Neural cell (in vitro differentiated cells): Measurements from ENCODE around the gene KNOP1.

Experiments used
- EZH2 ChIP-seq: fragments of 200-600, 300-800 bp; shearing (Covaris generic), sonication (generic); IDR thresholded peaks from 2 replicates; pipeline ENCODE4 v1.6.1; 2014; ENCODE audit warnings: antibody characterized with exemption, low read length, borderline replicate concordance, mild to moderate bottlenecking; ENCODE audit not compliant: insufficient read depth, poor library complexity, severe bottlenecking
- TAF1 ChIP-seq: IDR thresholded peaks from 2 replicates; pipeline ENCODE4 v1.6.1; 2012; ENCODE audit warnings: low read depth
- TF ChIP-seq, protein P1 (sequence below): fragments of 450-650 bp; IDR thresholded peaks from 2 replicates; pipeline ENCODE4 v1.5.1; 2014; ENCODE audit warnings: antibody characterized with exemption, mild to moderate bottlenecking, moderate library complexity; ENCODE audit not compliant: poor library complexity, severe bottlenecking

DNA sequence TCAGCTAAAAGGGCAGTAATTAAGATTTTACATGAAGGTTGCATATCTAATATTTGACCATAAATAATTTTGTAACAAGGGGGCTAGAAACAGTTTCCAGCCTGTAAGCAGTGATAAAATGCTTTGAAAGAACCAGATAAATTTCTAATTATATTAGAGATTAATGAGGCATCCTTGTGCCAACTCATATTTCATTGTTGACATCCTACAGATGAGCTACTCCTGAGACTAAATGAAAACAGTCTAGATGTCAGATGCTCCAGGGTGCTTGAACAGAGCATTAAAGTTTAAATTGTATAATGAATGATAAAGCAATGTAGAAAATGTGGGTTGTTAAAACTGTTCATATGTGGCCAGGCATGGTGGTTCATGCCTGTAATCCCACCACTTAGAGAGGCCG lies 23.3 kb upstream of the KNOP1 start:
- TF ChIP-seq, protein P1, sequence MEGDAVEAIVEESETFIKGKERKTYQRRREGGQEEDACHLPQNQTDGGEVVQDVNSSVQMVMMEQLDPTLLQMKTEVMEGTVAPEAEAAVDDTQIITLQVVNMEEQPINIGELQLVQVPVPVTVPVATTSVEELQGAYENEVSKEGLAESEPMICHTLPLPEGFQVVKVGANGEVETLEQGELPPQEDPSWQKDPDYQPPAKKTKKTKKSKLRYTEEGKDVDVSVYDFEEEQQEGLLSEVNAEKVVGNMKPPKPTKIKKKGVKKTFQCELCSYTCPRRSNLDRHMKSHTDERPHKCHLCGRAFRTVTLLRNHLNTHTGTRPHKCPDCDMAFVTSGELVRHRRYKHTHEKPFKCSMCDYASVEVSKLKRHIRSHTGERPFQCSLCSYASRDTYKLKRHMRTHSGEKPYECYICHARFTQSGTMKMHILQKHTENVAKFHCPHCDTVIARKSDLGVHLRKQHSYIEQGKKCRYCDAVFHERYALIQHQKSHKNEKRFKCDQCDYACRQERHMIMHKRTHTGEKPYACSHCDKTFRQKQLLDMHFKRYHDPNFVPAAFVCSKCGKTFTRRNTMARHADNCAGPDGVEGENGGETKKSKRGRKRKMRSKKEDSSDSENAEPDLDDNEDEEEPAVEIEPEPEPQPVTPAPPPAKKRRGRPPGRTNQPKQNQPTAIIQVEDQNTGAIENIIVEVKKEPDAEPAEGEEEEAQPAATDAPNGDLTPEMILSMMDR: no peak
- no peak for TF ChIP-seq TAF1
- no peak for TF ChIP-seq EZH2
